T follicular helper cell (primary cell): ENCODE data around the gene RNMT.
"Not testable (repeated sequence)": the region's sequence is repeated elsewhere in the genome, so short reads cannot be mapped to it uniquely, and the experiment has no call there.

ENCODE experiments used
- DNase-seq: peaks from one replicate; pipeline ENCODE4 v3.0.0-alpha.2; 2020; ENCODE audit warnings: low read depth

The RNMT gene

DNA sequence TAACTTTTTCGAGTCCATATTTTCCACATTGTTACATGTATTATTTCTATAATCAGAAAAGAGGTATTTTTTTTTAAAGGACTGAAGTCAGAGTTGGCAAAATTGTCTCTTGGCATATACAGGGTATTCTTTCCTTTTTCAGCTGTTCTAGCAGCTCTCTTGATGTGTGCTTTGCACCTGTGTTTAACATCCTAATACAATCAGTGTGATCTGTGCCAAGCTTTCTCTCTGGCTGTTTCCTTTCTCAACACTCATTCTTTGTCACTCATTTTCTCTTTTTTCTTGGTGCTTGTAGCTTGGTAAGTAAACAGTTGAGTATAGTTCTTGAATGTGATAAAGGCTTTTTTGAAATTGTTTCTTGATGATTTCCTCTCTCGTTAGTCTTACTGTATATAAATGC lies 9.2 kb downstream of the RNMT start:
- no peak for DNase-seq

DNA sequence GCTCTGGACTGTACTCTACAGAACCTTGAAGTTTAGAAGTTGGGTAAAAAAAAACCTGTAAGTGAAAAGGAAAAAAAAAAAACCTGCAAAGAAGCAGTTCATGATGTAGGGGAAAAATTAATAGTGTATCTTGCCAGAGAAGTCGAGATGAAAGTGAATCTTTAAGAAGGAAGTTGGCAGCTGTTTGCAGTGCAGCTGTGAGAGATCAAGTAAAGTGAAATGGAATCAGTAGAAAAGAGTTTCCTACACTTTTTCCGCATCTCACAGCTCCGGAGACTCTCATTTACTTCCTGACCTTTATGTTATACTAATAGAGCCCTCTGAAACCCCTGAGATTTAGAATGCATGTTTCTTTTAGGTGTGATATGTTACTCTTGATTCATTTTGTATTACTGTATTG lies 19.2 kb downstream of the RNMT start:
- DNase-seq, result no peak

DNA sequence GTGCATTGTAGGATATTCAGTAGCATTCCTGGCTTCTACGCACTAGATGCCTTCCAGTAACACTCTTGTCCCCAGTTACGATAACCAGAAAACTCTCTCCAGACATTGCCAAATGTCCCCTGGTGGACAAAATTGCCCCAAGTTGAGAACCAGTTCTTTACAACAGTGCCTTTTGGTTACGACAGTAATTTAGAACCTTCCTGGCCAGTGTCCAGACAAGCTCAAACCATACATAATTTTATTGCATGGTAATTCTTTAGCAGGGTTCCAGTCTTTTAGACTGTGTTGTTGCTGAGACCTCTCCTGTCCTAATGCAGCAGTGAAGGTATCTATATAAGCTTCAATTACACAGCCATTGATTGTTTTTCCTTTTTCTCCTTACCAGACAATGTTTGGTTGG lies 20.2 kb downstream of the RNMT start:
- no peak for DNase-seq

DNA sequence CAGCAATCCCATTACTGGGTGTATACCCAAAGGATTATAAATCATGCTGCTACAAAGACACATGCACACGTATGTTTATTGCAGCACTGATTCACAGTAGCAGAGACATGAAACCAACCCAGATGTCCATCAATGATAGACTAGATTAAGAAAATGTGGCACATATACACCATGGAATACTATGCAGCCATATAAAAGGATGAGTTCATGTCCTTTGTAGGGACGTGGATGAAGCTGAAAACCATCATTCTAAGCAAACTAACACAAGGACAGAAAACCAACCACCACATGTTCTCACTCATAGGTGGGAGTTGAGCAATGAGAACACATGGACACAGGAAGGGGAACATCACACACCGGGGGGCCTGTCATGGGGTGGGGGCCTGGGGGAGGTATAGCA lies 25.1 kb downstream of the RNMT start:
- DNase-seq, result not testable (repeated sequence)

DNA sequence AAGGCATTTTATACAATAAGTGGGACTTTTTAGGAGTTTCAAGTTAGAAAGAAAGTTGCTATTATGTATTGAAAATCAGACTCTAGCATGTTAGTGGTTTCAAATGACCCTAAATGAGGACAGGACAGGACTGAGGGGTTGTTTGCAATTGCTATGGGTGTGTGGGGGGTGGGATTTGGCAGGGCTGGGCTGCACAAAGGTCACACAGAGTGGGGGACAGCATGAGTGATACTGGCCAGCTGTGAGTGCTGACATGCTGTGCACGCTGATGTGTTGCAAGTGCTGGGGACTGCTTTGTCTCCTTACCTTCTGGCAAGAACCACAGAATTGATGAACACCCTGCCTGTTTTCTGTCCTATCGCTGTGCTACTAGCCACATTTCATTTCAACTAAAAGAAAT lies 29.8 kb downstream of the RNMT start:
- no peak for DNase-seq

DNA sequence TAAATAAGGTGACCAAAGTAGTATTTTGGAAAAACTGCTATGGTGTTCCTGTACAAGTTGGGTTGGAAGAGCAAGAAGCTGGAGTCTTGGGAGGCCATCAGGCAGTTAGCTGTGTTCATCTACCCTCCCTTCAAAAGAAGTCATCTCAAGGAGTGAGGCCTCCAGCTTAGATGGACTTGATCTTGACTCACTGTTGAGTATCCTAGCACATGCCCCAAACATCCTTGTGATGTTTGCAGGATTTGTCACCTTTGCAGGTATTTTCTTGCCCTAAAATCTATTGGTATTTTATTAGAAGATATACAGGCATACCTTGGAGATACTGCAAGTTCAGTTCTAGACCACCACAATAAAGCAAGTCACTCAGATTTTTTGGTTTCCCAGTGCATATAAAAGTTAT lies 30.2 kb downstream of the RNMT start:
- no peak for DNase-seq

DNA sequence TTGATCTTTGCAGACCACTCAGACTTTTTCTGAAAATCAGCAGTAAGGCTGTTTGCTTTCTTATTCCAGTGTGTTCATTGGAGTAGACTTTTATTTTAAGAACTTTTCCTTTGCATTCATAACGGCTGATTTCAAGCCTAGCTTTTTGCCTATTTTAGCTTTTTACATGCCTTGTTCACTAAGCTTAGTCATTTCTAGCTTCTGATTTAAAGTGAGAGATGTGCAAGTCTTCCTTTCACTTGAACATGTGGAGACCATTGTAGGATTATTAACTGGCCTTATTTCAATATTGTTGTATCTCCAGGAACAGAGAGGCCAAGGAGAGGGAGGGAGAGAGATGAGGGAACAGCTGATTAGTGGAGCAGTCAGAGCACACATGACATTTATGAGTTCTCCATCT lies 32.1 kb downstream of the RNMT start:
- no peak for DNase-seq

DNA sequence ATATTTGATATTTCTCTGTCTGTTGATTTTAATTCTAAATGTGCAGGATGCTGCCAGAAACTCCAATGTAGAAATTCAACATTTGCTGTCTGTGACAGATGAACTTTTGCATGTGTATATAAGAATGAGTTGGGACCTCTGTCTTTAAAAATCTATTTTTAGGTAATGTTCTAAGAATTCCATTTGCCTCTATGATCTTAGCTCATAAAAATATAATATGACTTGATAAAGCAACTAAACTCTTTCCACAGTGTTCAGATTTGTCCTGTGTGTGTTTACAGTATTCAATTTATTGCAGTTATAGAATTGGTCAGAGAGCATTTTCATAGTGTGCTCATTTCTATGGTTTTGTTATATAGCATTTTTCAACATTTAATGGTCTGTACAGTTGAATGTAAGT lies 33.6 kb downstream of the RNMT start:
- no peak for DNase-seq

DNA sequence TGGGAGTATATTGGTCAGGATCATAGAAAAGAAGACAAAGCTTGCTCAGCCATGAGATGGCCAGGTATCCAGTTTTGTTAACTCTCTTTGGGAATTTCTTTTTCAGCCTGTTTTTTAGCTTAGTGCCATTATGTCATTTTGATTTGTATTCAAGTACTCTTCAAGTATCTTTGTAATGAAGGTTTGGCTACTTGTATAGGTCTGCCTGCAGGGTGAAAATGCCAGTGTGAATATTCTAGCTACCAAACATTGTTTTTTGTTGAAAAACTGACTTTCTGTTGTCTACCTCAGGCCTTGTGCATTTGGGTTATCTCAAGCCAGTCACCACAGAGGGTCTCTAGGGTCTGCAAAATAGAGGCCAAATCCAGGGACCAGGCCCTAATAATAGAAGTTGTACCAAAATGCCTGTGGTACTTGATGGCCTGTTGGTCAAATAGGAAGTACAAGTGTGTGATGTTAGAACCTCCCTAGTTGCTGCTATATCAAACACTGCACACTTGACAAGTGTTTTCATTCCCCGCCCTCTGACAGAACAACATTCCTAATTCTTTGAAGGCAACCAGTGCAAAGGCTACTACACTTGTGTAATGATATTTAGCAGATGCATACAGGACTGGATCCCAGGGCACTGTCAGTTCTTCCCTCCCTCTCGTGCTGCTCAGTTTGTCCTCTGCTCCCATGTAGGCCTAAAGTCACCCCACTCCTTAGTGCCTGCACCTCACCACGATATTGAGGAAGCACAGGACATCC lies 36.4 kb downstream of the RNMT start:
- no peak for DNase-seq

DNA sequence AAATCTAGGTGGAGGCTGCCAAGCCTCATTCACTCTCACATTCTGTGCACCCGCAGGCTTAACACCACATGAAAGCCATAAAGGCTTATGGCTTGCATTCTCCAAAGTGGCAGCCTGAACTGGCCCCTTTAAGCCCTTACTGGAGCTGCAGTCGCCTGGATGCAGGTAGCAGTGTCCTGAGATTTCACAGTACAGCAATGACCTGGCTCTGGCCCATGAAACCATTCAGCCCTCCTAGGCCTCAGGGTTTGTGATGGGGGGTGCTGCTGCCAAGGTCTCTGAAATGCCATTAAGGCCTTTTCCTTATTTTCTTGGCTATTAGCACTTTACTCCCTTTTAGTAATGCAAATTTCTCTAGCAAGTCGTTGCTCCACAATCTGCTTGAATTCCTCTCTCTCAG lies 48.6 kb downstream of the RNMT start:
- DNase-seq, result no peak

DNA sequence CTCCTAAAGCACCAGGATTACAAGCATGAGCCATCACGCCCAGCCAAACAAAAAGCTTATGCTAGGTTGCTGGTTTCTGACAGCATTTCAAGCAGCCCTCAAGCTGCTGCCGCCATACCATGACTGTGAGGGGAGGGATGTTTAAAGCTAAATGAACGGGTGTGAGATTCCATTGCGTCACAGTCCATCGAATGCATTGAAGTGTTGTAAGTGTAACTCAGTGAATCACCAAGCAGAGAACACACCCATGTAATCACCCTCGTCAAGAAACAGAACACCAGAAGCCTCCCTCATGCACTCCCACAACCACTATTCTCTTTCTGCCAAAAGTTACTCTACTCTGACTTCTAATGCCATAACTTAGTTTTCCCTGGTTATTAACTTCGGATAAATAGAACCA lies 64.7 kb downstream of the RNMT start:
- no peak for DNase-seq

DNA sequence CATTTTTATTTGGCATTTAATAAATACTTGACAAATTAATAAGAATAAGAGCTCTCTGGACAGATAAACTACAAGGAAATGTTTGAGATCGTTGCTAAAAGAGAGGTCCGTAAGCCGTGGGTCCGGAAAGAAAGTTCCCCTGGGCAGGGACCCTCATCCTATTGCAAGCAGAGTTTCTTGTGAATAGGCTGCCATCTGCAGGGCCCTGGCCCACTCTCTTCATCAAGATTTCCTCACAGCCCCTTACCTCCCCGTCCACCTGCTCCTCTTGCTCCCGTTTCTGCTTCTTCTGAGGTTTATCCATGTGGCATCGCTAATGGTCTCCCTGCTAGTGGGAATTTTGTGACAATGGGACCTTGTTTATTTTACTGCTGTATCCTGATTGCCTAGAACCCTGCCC lies 67.3 kb downstream of the RNMT start:
- no peak for DNase-seq

DNA sequence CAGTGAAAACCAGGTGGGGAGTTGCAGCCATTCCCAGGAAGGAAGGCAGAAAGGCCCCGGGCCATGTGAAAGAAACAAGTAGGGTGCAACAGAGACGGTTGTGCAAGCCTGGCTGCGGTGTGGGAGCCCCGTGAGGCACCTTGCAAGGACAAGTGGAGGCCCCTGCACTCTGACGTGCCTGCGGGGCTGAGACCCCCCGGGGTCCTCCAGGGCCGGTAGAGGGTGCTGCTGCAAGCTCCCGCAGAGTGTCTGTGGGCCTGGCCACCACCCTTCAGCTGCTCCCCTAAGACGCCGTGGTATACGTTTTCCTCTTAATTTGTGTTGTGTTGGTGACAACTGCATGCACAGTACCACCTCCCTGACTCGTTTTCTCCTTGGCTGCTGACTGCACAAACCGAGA lies 70.0 kb downstream of the RNMT start:
- DNase-seq, result no peak

DNA sequence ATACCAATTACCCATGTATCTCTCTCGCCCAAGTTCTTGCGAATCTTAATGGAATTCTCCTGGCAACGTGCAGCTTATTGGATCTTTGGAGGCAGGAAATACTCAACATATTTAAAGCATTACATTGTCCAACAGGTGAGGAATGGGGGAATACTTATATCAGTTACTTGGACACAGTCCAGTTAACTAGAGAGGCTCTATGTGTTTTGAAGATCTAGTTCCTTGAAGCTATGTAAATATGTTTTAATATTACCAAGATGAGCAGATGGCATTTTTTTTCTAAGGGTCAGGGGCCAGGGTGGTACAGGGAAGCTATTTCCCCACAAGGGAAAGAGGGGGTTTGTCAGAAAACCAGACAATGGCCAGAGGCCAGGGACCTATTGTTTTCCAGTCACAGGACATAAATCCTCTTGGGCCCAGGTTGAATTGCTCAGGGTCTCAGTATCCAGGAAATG lies 70.7 kb downstream of the RNMT start:
- no peak for DNase-seq

DNA sequence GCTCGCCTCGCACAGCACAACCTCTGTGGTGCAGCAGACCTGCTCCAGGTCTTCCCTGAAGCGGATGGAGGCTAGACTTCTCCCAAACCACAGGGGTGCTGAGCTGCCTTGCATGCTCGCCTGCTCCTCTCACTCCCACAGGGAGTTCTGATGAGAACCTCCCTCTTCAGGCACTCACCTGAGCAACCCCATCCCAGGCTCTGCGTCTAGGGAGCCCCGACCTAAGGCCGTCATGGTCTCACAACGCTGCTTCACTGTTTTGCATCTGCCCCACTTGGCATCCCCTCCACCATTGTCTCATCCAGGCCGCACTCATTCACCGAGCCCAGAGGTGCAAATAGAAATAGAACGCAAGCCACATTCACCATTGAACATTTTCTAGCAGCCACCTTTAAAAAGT lies 72.9 kb downstream of the RNMT start:
- DNase-seq, result no peak

DNA sequence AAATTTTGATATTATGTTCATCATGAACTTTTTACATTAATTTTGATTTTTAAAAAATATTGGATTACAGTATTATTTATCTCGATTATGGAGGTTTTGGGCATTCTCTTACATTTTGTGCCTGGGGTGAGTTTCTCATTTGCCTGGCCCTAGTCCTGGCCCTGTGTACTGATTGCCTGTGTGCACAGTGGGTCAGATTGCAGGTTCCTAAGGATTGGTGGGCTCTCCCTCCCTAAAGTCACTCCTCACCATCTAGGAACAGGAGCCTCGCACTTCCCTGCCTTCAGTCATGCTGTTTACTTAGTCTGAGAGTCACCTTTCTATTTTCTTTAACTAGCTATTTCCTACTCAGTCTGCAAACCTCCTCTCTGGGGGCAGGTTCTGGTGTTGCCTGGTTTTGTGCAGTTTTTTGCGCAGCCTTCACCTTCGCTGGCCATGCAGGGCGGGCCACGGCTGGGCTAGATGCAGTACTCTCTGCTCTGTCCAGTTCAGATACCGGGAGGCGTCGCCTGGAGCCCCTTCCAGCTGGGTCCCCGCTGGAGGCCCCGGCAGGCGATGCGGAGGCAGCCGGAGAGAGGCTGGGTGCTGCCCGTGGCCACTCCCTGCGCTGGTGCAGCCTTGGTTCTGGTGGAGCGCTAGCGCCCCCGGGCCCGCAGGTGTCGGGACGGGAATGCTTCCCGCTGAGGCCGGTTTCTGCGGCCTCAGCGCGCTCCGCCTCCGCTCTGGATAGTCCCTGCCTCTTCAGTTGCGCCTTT lies 74.2 kb downstream of the RNMT start:
- DNase-seq, result peak; percentile 10

DNA sequence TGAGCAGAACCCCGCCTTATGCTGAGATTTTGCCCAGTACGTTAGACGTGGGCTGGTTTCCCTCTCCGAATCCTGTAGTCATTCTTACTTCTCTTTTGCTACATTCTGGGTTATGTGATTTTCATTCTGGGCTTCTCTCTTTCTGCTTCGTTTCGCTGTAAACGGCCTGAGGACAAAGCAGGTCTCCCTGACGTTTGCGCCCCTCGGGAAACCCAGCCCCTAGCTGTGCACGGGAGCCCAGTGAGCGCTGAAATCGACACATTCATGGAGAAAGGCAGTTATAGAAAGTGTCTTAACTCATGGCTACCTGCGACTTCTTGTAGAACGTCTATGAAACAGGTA lies 74.8 kb downstream of the RNMT start:
- DNase-seq, result no peak

DNA sequence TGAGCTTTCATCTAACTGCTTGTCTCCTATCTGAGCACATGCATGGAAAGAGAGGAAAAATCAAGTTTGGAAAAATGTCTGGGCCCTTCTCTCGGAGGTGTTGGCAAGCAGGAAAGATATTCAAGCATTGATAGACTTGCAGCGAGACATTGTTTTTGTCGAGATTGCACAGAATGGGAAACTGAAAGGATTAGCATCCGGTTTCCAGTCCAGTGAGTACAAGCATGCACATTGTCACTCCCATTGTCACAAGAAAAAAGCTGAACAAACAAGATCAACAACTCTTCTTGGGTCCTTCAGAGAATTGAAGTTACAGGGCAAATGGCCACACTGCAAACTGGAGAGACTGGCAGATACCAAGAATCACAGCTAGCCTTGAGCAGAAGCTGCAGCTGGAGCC lies 77.8 kb downstream of the RNMT start:
- DNase-seq, result no peak

DNA sequence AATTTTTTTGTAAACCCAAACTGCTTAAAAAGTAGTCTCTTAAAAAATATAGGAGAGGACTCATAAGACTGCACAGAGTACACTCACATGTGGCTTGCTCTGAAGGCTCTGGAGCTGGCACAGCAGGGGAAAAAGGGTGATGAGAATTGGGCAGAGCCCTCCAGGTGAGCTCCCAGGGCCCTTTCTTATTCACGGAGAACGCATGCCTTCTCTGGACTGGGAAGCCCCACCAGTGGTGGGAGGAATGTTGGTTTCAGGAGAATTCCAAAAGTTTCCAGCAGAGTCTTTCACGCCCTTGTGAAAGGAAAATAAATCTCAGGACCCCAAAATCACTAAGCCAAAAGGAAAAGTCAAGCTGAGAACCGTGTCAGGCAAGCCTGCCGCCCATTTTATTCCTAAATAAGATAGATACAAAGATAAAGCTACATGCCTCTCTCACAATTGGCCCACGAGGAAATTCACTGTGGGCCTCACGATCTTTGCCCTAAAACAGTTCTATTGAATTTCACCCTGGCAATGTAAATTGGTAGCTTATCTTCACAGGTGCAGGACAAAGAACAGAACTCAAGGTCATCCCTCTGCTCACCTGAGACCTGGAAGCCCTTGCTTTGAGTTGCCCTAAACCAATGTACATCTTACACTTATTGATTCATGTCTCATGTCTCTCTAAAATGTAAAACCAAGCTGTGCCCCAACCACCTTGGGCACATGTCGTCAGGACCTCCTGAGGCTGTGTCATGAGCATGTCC lies 82.0 kb downstream of the RNMT start:
- no peak for DNase-seq

DNA sequence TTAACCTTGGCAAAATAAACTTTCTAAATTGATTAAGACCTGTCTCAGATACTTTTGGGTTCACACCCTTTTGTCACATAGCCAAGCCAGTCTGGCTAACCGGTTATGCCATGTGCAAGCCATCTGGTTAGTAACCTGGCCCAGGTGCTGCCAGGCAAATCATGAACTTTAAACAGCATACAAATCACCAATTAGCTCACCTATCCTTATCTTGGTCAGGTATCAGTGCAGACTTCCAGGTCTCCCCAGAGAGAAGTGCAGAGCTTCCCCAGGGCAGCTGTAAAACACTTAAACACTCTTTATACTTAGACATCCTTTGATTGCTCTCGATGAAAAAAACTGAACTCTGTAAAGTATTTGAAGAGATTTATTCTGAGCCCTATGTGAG lies 82.6 kb downstream of the RNMT start:
- no peak for DNase-seq

DNA sequence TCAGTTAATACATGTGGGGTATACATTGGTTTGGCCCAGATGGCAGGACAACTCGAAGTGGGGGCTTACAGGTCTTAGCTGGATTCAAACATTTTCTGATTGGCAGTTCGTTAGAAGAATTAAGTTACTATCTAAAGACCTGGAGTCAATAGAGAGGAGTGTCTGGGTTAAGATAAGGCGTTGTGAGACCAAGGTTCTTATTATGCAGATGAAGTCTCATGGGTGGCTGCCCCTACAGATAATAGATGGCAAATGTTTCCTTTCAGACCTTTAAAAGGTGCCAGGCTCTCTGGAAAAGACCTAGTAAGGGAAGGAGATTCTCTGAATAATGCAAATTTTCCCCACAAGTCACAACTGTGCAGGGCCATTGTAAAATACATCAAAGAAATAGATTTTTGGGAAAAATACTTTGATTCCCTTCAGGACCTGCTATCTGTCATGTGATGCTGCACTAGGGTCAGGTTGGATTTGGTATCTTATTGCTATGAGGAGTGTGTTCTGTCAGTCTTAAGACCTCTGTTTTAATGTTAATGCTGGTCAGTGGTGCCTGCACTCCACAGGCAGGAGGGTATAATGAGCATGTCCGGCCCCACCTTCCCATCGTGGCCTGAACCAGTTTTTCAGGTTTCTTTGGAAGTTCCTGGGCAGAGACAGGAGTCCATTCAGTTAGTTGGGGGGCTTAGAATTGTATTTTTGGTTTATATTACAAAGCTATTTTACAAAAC lies 83.2 kb downstream of the RNMT start:
- DNase-seq, result no peak

DNA sequence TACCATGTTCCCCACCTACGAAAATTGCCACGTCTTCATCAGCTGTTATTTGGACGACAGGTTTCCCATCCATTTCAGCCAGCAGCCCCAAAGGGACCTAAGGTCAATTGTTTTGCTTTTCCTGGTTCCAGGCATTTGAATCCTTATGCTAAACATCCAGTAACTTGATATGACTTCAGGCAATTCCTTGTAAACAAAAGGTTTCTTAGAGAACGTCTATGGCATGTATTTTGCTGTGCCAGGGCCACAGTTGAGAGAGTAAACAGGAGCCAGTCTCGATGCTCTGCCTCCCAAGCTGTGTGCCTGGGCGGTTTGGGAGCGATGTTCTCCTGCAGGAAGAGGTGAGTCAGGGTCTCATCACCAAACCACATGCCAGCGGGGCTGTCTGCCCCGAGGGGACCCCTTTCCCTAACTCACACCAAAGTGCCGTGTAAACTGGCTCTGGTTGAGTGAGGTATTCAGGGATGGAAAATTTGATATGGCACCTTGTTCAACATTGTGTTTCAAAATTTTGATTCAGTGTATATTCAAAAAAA lies 84.5 kb downstream of the RNMT start:
- no peak for DNase-seq
